Upper lobe of left lung (tissue), 6 donors: Measurements from ENCODE around the gene CDK16. TPM values are rescaled to one million over a fixed set of nuclear protein-coding genes. Genes with fewer than 3 reads are reported as not detected.

ENCODE experiments used
- ATAC-seq, 2 donors: fragments of 200-7000 bp; cut with Tn5 transposase; one replicate each; pipeline ENCODE4 v1.9.1; 2022; ENCODE audit warnings: mild to moderate bottlenecking in 2 of 2, moderate library complexity in 2 of 2; ENCODE audit not compliant: low FRiP score in 2 of 2
- DNase-seq, 2 donors: peaks; one replicate each; pipeline ENCODE4 v3.0.0-alpha.2; 2019 to 2020
- H3K27ac ChIP-seq, 4 donors: fragments of 200-600 bp; sonication (generic); one replicate each; pipeline ENCODE4 v1.5.1; 2016 to 2019
- H3K27me3 ChIP-seq, 4 donors: fragments of 200-600 bp; sonication (generic); one replicate each; pipeline ENCODE4 v1.5.1; 2017 to 2019
- H3K36me3 ChIP-seq, 4 donors: fragments of 200-600 bp; sonication (generic); one replicate each; pipeline ENCODE4 v1.5.1; 2016 to 2019
- H3K4me1 ChIP-seq, 4 donors: fragments of 200-600 bp; sonication (generic); one replicate each; pipeline ENCODE4 v1.5.1; 2018 to 2019
- H3K4me3 ChIP-seq, 4 donors: fragments of 200-600 bp; sonication (generic); one replicate each; pipeline ENCODE4 v1.5.1; 2017 to 2019; ENCODE audit warnings: mild to moderate bottlenecking in 2 of 4, moderate library complexity in 1 of 4
- H3K9me3 ChIP-seq, 4 donors: fragments of 200-600 bp; sonication (generic); one replicate each; pipeline ENCODE4 v1.5.1; 2018 to 2019
- EP300 ChIP-seq, 4 donors: sonication (generic); formaldehyde crosslinking; IDR thresholded peaks; one replicate each; pipeline ENCODE4 v1.5.1; 2017; ENCODE audit warnings: antibody characterized with exemption in 4 of 4, control low read depth in 2 of 4
- POLR2A ChIP-seq, 4 donors: fragments of 450-650 bp; IDR thresholded peaks; one replicate each; pipeline ENCODE4 v1.5.1; 2016 to 2017; ENCODE audit warnings: antibody characterized with exemption in 4 of 4, mild to moderate bottlenecking in 2 of 4
- POLR2AphosphoS5 ChIP-seq, 2 donors: sonication (generic); formaldehyde crosslinking; IDR thresholded peaks; one replicate each; pipeline ENCODE4 v1.5.1; 2017; ENCODE audit warnings: antibody characterized with exemption in 2 of 2
- WGBS, 2 donors: methylation state at CpG; one replicate each; pipeline ENCODE4 v1.1.5; 2017 to 2018; 5-methylcytosine and 5-hydroxymethylcytosine counted together
- total RNA-seq, 6 donors: library from RNA; depleted of rRNA in 4 of 6; stranded (reverse); fragments of >200 nt in 4 of 6; gene quantifications; one replicate each; pipeline versions ENCODE4 v1.1.0 to v1.2.1, GENCODE V29; 2016 to 2021
- TF ChIP-seq, protein P1 (sequence below), 6 experiments: fragments of 450-650 bp in 4 of 6; fragments of 200-600 bp in 2 of 6; sonication (generic) in 2 of 6; IDR thresholded peaks; one replicate each; pipeline ENCODE4 v1.5.1; 2016 to 2019; ENCODE audit warnings: antibody characterized with exemption in 6 of 6
- donor health status: DM: no; HTN: no; CAD: no; lungs with moderate emphysema.
- donor health status: DM: no; HTN: yes; CAD: no; lungs with severe emphysema.

Gene CDK16
- total RNA-seq, 6 donors from 2014 or later: 59.2 to 91.0 (median 78.5) TPM

DNA sequence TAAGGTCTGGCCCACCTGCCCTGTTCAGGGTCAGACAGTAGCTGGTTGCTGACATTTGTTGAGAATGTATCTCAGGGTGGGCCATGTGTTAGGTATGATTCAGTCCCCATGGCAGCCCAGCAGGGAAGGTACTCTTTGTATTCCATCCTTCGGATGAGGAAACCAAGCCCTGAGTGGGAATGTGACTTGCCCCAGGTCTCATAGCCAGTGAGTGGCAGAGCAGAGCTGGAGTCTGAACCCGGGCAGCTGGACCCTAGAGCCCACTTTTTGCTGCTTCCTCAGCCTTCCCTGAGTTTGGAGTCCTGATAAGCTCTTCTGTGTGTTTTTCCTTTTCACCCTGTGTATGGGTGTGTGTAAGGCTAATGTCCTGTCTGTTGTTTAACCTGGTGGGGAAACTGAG, 46.5 kb upstream of the CDK16 start:
- no peak overlapping the region for H3K4me3 ChIP-seq
- 83 to 100% methylated on average over 1 to 2 of the region's 2 CpGs for WGBS, 2 donors

DNA sequence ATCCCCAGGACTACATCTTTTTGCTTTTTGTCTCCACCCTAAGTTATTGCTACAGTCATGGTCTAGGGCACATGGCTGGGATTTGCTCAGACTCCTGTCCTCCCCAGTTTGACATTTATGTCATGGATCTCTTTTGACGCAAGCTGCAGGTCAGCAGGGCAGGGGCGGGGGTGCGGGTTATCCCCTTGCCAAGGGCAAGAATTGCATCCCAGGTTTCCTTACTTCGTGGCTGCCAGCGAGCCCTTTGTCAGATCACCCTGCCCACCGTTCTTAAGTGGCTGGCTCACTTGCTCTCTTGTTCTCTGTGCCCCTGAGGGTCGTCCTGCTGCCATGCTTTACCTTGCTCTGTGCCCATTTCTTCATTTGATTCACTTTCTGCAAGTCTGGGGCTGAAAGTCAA, 45.9 kb upstream of the CDK16 start:
- H3K36me3 ChIP-seq: peaks cover 0 to 79% (median 42%) of the 10 kb centered on the region in 4 donors
- no peaks in the 10 kb centered on the region for H3K9me3 ChIP-seq
- no peak for DNase-seq
- WGBS, 2 donors: 85 to 91% methylated on average over 7 of the region's 7 CpGs
- H3K27ac ChIP-seq: no peak overlapping the region
- no peaks in the 10 kb centered on the region for H3K27me3 ChIP-seq
- TF ChIP-seq EP300 (IDR thresholded peaks at IDR 0.05) (no peak), POLR2AphosphoS5 (IDR thresholded peaks at IDR 0.05) (no peak), POLR2A (IDR thresholded peaks at IDR 0.05) (no peak)
- TF ChIP-seq, protein P1, sequence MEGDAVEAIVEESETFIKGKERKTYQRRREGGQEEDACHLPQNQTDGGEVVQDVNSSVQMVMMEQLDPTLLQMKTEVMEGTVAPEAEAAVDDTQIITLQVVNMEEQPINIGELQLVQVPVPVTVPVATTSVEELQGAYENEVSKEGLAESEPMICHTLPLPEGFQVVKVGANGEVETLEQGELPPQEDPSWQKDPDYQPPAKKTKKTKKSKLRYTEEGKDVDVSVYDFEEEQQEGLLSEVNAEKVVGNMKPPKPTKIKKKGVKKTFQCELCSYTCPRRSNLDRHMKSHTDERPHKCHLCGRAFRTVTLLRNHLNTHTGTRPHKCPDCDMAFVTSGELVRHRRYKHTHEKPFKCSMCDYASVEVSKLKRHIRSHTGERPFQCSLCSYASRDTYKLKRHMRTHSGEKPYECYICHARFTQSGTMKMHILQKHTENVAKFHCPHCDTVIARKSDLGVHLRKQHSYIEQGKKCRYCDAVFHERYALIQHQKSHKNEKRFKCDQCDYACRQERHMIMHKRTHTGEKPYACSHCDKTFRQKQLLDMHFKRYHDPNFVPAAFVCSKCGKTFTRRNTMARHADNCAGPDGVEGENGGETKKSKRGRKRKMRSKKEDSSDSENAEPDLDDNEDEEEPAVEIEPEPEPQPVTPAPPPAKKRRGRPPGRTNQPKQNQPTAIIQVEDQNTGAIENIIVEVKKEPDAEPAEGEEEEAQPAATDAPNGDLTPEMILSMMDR (IDR thresholded peaks at IDR 0.05): no peak
- H3K4me1 ChIP-seq: no peaks in the 10 kb centered on the region
- no peak overlapping the region for H3K4me3 ChIP-seq
- ATAC-seq: no peak

More for the DNA sequence above, 46.5 kb upstream of the CDK16 start:
- TF ChIP-seq POLR2AphosphoS5 (IDR thresholded peaks at IDR 0.05) (no peak), EP300 (IDR thresholded peaks at IDR 0.05) (no peak)
- TF ChIP-seq, protein P1 (IDR thresholded peaks at IDR 0.05): no peak
- H3K27me3 ChIP-seq: no peaks in the 10 kb centered on the region
- ATAC-seq: no peak
- no peak overlapping the region for H3K27ac ChIP-seq
- DNase-seq: no peak
- H3K9me3 ChIP-seq: no peaks in the 10 kb centered on the region
- H3K36me3 ChIP-seq: peaks cover 0 to 74% (median 40%) of the 10 kb centered on the region in 4 donors
- H3K4me1 ChIP-seq: no peaks in the 10 kb centered on the region

DNA sequence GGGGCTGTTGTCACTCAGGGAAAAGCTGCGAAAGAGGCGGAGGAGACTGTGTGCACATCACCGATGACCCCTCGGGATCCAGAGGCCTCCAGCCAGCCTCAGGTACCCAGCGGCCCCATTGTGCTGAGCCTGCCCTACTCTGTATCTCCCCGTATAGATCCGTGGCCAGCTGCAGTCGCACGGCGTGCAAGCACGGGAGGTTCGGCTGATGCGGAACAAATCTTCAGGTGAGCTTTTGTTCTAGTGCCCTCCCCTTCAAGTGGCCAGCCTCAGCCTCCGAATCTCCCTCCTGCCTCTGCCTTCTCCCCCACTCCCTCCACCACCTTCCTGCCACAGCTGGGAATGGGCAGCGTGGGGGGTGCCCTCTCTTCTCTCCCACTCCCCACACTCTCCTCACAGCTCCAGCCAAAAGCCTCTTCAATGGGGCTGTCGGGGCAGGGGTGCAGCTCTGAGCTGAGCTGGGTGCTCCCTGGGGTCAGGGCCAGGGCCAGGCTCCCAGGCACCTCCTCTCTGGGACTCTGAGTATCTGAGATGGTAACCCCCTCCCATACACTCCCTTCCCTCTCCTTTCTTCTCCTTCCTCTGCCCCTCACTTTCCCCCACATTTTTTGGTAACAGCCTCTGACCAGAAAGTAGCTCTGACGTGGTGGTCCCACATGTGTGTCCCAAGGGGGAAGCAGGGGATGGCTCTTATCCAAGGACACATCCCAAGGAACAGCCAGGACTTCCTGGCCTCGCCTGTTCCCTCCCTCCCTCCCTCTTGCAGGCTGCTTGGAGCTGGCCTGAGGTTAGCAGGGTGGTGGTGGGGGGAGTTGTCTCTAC, 45.3 kb upstream of the CDK16 start:
- 86 to 88% methylated on average over 10 to 17 of the region's 18 CpGs for WGBS, 2 donors
- H3K27ac ChIP-seq: no peak overlapping the region
- H3K4me3 ChIP-seq: no peak overlapping the region
- DNase-seq: peak in 1 of 2 donors; percentile 15
- H3K27me3 ChIP-seq: no peaks in the 10 kb centered on the region
- H3K9me3 ChIP-seq: no peaks in the 10 kb centered on the region
- ATAC-seq: no peak
- TF ChIP-seq POLR2A (IDR thresholded peaks at IDR 0.05): no peak
- no peak for TF ChIP-seq POLR2AphosphoS5 (IDR thresholded peaks at IDR 0.05)
- no peak for TF ChIP-seq EP300 (IDR thresholded peaks at IDR 0.05)
- TF ChIP-seq, protein P1 (IDR thresholded peaks at IDR 0.05): no peak
- H3K4me1 ChIP-seq: no peaks in the 10 kb centered on the region
- H3K36me3 ChIP-seq: peaks cover 0 to 86% (median 46%) of the 10 kb centered on the region in 4 donors

DNA sequence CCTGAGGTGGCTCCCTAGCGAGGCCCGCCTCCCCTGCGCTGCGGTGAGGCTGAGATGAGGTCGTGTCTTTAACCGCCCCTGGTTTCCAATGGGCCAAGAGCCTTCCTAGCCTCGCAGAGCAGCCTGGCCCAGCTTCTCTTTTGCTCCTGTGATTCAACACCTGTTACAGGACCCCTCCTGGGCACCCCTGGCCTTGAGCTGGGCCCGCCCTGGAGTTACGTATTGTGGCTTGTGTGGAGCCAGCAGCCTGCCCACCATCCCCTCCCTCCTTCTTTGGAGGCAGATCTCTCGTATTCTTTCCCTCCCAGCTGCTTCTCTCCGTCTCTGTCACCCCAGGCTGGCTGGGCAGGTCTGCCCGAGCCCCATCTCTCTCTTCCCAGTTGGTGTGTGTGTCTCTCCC, 44.1 kb upstream of the CDK16 start:
- Histone ChIP-seq H3K36me3 (peaks cover 0 to 95% (median 49%) of the 10 kb centered on the region in 4 donors), H3K9me3 (no peaks in the 10 kb centered on the region), H3K4me1 (no peaks in the 10 kb centered on the region), H3K27ac (no peak overlapping the region), H3K27me3 (no peaks in the 10 kb centered on the region), H3K4me3 (no peak overlapping the region)
- ATAC-seq (no peak), DNase-seq (peak in 1 of 2 donors; percentile 12)
- no peak for TF ChIP-seq EP300 (IDR thresholded peaks at IDR 0.05)
- TF ChIP-seq, protein P1 (IDR thresholded peaks at IDR 0.05): no peak
- TF ChIP-seq POLR2A (IDR thresholded peaks at IDR 0.05): no peak
- no peak for TF ChIP-seq POLR2AphosphoS5 (IDR thresholded peaks at IDR 0.05)
- WGBS, 2 donors: 77 to 94% methylated on average over 8 to 12 of the region's 12 CpGs
